NCI-H146 treated with DMSO at 0.1 percent for 48 hours (cell line): ENCODE data around the gene ADIPOR1.
"Not testable (repeated sequence)": the region's sequence is repeated elsewhere in the genome, so short reads cannot be mapped to it uniquely, and the experiment has no call there.

Experiments
- DNase-seq: peaks from one replicate; lab custom pipeline; 2025; ENCODE audit not compliant: unreplicated experiment; lab: John Stamatoyannopoulos, UW

Gene ADIPOR1

GRCh38 chr1:202957733-202958543, at the start of gene ADIPOR1:
Gene ADIPOR1, minus strand, starts transcription at chr1:202958312. Its CDS starts 7,242 bp downstream, at chr1:202951070.
- peak; percentile 76 for DNase-seq

- peak; percentile 88 for DNase-seq
Measured at GRCh38 chr1:203006948-203007871, 49.1 kb upstream of the ADIPOR1 start, which contains the start of gene TMEM183A. Gene TMEM183A, plus strand, starts transcription at chr1:203007374. Its CDS starts 92 bp downstream, at chr1:203007466.

- not testable (repeated sequence) for DNase-seq
Measured at GRCh38 chr1:203005395-203006142, 47.5 kb upstream of the ADIPOR1 start.

- no peak for DNase-seq
Measured at GRCh38 chr1:203002951-203003350, 44.8 kb upstream of the ADIPOR1 start.

GRCh38 chr1:203001986-203002385, 43.9 kb upstream of the ADIPOR1 start:
- DNase-seq: no peak

- no peak for DNase-seq
Measured at GRCh38 chr1:203000217-203000944, 42.3 kb upstream of the ADIPOR1 start.

GRCh38 chr1:202998836-202999750, 41.0 kb upstream of the ADIPOR1 start:
- peak; percentile 24 for DNase-seq

- no peak for DNase-seq
Measured at GRCh38 chr1:202994756-202995155, 36.6 kb upstream of the ADIPOR1 start.

- no peak for DNase-seq
Measured at GRCh38 chr1:202991112-202991511, 33.0 kb upstream of the ADIPOR1 start.

GRCh38 chr1:202989879-202990278, 31.8 kb upstream of the ADIPOR1 start:
- no peak for DNase-seq

- DNase-seq: no peak
Measured at GRCh38 chr1:202987922-202988583, 29.9 kb upstream of the ADIPOR1 start.

- DNase-seq: no peak
Measured at GRCh38 chr1:202987255-202987654, 29.1 kb upstream of the ADIPOR1 start.

- DNase-seq: not testable (repeated sequence)
Measured at GRCh38 chr1:202986120-202986519, 28.0 kb upstream of the ADIPOR1 start.

GRCh38 chr1:202982715-202983430, 24.8 kb upstream of the ADIPOR1 start:
- no peak for DNase-seq

- no peak for DNase-seq
Measured at GRCh38 chr1:202981939-202982338, 23.8 kb upstream of the ADIPOR1 start.

GRCh38 chr1:202979459-202979858, 21.3 kb upstream of the ADIPOR1 start:
- DNase-seq: no peak

- no peak for DNase-seq
Measured at GRCh38 chr1:202976633-202977032, 18.5 kb upstream of the ADIPOR1 start.

GRCh38 chr1:202974856-202975255, 16.7 kb upstream of the ADIPOR1 start:
- DNase-seq: no peak
